K562 (cell line): ENCODE results near the gene NQO2. TPM values are rescaled to one million over a fixed set of nuclear protein-coding genes. Genes with fewer than 3 reads are reported as not detected.

ENCODE experiments used
- ERF ChIP-seq: fragments of 450-650 bp; formaldehyde crosslinking; IDR thresholded peaks from 2 replicates; pipeline ENCODE4 v1.4.0; 2020; ENCODE audit warnings: mild to moderate bottlenecking, mixed read lengths
- FOXA1 ChIP-seq: fragments of 450-650 bp; IDR thresholded peaks from 2 replicates; pipeline ENCODE4 v1.6.1; 2016; ENCODE audit warnings: mild to moderate bottlenecking, borderline replicate concordance
- KDM5B ChIP-seq: fragments of 200-600 bp; sonication (generic); IDR thresholded peaks from 2 replicates; pipeline ENCODE4 v1.6.1; 2012; ENCODE audit warnings: low read depth, mild to moderate bottlenecking, moderate library complexity, low read length, control low read depth, inconsistent platforms; ENCODE audit not compliant: insufficient replicate concordance
- MIER1 ChIP-seq: fragments of 450-650 bp; IDR thresholded peaks from 2 replicates; pipeline ENCODE4 v1.6.1; 2016; ENCODE audit warnings: antibody characterized with exemption, mild to moderate bottlenecking, low read depth
- NEUROD1 ChIP-seq: fragments of 150-350 bp; IDR thresholded peaks from 2 replicates; pipeline ENCODE4 v1.6.1; 2014; ENCODE audit warnings: borderline replicate concordance, low read length, low read depth; ENCODE audit not compliant: partially characterized antibody
- NFRKB ChIP-seq: fragments of 450-650 bp; IDR thresholded peaks from 2 replicates; pipeline ENCODE4 v1.6.1; 2016; ENCODE audit warnings: low read depth
- PHF20 ChIP-seq: fragments of 450-650 bp; IDR thresholded peaks from 2 replicates; pipeline ENCODE4 v1.6.1; 2018; ENCODE audit not compliant: partially characterized antibody
- RBBP5 ChIP-seq: fragments of 200-600 bp; sonication (generic); IDR thresholded peaks from 2 replicates; pipeline ENCODE4 v1.6.1; 2012; ENCODE audit warnings: borderline replicate concordance, mild to moderate bottlenecking, low read length, control low read depth, inconsistent platforms; ENCODE audit not compliant: insufficient read depth, poor library complexity, severe bottlenecking
- RBM14 ChIP-seq: fragments of 200-400 bp; formaldehyde crosslinking; IDR thresholded peaks from 2 replicates; pipeline ENCODE4 v1.6.1; 2018; ENCODE audit warnings: low read depth, mild to moderate bottlenecking, low read length, moderate library complexity, borderline replicate concordance; ENCODE audit not compliant: insufficient read depth
- RHOXF2B ChIP-seq: fragments of 250-450 bp; sonication (Bioruptor Pico); conservative IDR thresholded peaks from 2 replicates; pipeline ENCODE4 v1.5.1; 2021
- RUNX1 ChIP-seq: sonication (generic); IDR thresholded peaks from 2 replicates; pipeline ENCODE4 v1.6.1; 2016; ENCODE audit warnings: antibody characterized with exemption, low read depth
- SIN3B ChIP-seq: fragments of 450-650 bp; IDR thresholded peaks from 2 replicates; pipeline ENCODE4 v1.6.1; 2017; ENCODE audit warnings: low read depth, mild to moderate bottlenecking, moderate library complexity
- SMAD1 ChIP-seq: fragments of 150-350 bp; IDR thresholded peaks from 2 replicates; pipeline ENCODE4 v1.6.1; 2014; ENCODE audit warnings: low read length, low read depth; ENCODE audit not compliant: partially characterized antibody
- SRSF3 ChIP-seq: fragments of 200-400 bp; formaldehyde crosslinking; IDR thresholded peaks from 2 replicates; pipeline ENCODE4 v1.6.1; 2016; ENCODE audit warnings: mild to moderate bottlenecking, low read length, moderate library complexity; ENCODE audit not compliant: insufficient read depth
- TOE1 ChIP-seq, 2 experiments: fragments of 450-650 bp in 1 of 2; sonication (generic) in 1 of 2; formaldehyde crosslinking in 1 of 2; IDR thresholded peaks; 2 replicates each; pipeline versions ENCODE4 v1.7.1 to v1.8.0; 2016 to 2022; ENCODE audit warnings: borderline replicate concordance in 2 of 2, mild to moderate bottlenecking in 2 of 2, antibody characterized with exemption in 1 of 2, inconsistent platforms in 1 of 2, low read depth in 1 of 2, missing genetic modification reagents in 1 of 2, moderate library complexity in 1 of 2
- ZNF639 ChIP-seq, 2 experiments: fragments of 200-800 bp in 1 of 2; sonication (Bioruptor generic) in 1 of 2; sonication (generic) in 1 of 2; formaldehyde crosslinking in 1 of 2; IDR thresholded peaks in 1 of 2; conservative IDR thresholded peaks in 1 of 2; 2 replicates each; pipeline versions ENCODE4 v1.5.0 to v1.6.1; 2016 to 2020; ENCODE audit warnings: missing compliant biosample characterization in 1 of 2, missing genetic modification characterization in 1 of 2, missing genetic modification reagents in 1 of 2
- polyA plus RNA-seq, 8 experiments: library from polyadenylated mRNA; depleted of rRNA in 4 of 8; stranded (reverse) in 5 of 8; unstranded in 3 of 8; fragments of >200 nt; fragmentation: Nextera tagmentation in 2 of 8; fragmentation: Illumina TruSeq in 1 of 8; extraction: Ambion mirVana in 2 of 8; extraction: Trizol in 1 of 8; gene quantifications; 2 replicates each; pipeline versions ENCODE4 v1.2.1 to v1.2.3, GENCODE V29; 2011 to 2014; ENCODE audit warnings: inconsistent platforms in 1 of 8, missing spikeins in 1 of 8
- total RNA-seq, 7 experiments: library from RNA; depleted of rRNA in 6 of 7; stranded (reverse); fragments of >200 nt in 6 of 7; fragmentation: Illumina TruSeq in 2 of 7; extraction: Trizol in 2 of 7; gene quantifications; 2 replicates each; pipeline versions ENCODE4 v1.2.1 to v1.2.3, GENCODE V29; 2011 to 2021; ENCODE audit warnings: low replicate concordance in 1 of 7
- TF ChIP-seq, protein P1 (sequence below): fragments of 450-650 bp; IDR thresholded peaks from 2 replicates; pipeline ENCODE4 v1.6.1; 2018; ENCODE audit not compliant: partially characterized antibody

The NQO2 gene
- total and polyA plus RNA-seq, 9 of the 15 experiments (the other 6 are each of a cell fraction or from before 2014, with no cell fraction given): 54.6 to 214 (median 116) TPM

DNA sequence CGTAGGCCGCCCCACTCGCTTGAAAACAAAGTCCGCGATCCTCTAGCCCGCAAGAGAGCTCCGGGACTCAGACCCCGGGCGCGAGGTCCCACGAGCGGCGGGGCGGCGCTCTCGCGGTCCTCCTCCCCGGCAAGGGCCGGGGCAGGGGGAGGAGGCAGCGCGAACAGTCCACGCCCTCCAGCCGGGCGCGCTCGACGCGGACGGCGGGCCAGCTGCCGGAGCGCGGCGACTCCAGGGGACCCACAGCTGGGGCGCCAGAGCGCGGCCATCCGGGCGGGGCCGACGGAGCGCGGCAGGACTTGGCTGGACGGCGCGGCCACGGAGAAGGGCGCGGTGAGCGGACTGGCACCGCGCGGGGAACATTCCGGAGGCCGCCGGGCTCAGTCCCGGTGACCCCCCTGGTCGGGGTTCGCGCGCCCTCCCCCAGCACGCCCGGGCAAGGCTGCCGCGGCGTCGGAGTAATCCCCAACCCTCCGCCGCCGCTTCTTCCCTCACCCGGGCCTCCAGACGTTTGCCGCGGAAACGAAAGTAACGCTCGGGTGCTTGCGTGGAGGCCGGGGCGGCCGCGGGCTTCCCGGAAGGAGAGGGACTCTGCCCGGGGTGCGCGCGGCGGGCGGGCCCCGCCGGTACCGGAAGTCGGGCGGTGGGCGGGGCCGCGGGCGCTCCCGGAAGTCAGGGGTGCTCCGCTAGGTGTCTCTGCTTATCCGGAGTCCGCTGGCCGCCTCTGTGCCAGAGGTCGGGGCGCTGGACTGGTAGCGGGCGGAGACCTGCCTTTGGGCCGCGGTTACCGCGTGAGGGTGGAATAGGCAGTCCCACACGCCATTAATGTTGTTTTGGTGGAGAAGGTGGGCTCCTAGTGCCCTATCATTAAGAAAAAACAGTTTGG lies 68.9 kb downstream of the NQO2 start, which contains the start of gene RIPK1 (continued):
- TF ChIP-seq SMAD1 (peak; percentile 59), KDM5B (peak; percentile 93), NEUROD1 (peak; percentile 18), RUNX1 (no peak), PHF20 (peak; percentile 80), RHOXF2B (no peak), RBM14 (no peak), SIN3B (peak; percentile 71), MIER1 (no peak), RBBP5 (peak; percentile 99), SRSF3 (peak; percentile 26; the same call in 1 of the 2 replicates), NFRKB (0 out of 2 replicates have a peak, but pooled peaks have one; percentile 28), ERF (CRISPR knock-in tag) (0 out of 2 replicates have a peak, but pooled peaks have one; percentile 43), FOXA1 (no peak), ZNF639 (CRISPR knock-in tag; conservative IDR thresholded peaks at IDR 0.05 in 1 of 2, IDR thresholded peaks at IDR 0.05 in 1 of 2) (peak in 1 of 2 experiments; percentile 100; a peak in 2 of 4 replicates), TOE1 (IDR thresholded peaks at IDR 0.05; ENCODE audit: borderline replicate concordance) (peak; percentile 28; the same call in 1 of the 2 replicates), TOE1 (CRISPR knock-in tag; IDR thresholded peaks at IDR 0.05; ENCODE audit: borderline replicate concordance, low read depth) (no peak)
- TF ChIP-seq, protein P1, sequence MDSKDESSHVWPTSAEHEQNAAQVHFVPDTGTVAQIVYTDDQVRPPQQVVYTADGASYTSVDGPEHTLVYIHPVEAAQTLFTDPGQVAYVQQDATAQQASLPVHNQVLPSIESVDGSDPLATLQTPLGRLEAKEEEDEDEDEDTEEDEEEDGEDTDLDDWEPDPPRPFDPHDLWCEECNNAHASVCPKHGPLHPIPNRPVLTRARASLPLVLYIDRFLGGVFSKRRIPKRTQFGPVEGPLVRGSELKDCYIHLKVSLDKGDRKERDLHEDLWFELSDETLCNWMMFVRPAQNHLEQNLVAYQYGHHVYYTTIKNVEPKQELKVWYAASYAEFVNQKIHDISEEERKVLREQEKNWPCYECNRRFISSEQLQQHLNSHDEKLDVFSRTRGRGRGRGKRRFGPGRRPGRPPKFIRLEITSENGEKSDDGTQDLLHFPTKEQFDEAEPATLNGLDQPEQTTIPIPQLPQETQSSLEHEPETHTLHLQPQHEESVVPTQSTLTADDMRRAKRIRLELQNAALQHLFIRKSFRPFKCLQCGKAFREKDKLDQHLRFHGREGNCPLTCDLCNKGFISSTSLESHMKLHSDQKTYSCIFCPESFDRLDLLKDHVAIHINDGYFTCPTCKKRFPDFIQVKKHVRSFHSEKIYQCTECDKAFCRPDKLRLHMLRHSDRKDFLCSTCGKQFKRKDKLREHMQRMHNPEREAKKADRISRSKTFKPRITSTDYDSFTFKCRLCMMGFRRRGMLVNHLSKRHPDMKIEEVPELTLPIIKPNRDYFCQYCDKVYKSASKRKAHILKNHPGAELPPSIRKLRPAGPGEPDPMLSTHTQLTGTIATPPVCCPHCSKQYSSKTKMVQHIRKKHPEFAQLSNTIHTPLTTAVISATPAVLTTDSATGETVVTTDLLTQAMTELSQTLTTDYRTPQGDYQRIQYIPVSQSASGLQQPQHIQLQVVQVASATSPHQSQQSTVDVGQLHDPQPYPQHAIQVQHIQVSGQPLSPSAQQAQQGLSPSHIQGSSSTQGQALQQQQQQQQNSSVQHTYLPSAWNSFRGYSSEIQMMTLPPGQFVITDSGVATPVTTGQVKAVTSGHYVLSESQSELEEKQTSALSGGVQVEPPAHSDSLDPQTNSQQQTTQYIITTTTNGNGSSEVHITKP: peak; percentile 5
